CD4-positive, alpha-beta T cell treated with Interleukin-4 for 1 hour (primary cell): ENCODE data around the gene FAM3C.

Source experiments
- DNase-seq, 2 donors: peaks; one replicate each; pipeline ENCODE4 v3.0.0-alpha.2; 2020 to 2022

The FAM3C gene

GRCh38 chr7:121410829-121411596 lies 14.9 kb upstream of the FAM3C start:
- no peak for DNase-seq

DNA sequence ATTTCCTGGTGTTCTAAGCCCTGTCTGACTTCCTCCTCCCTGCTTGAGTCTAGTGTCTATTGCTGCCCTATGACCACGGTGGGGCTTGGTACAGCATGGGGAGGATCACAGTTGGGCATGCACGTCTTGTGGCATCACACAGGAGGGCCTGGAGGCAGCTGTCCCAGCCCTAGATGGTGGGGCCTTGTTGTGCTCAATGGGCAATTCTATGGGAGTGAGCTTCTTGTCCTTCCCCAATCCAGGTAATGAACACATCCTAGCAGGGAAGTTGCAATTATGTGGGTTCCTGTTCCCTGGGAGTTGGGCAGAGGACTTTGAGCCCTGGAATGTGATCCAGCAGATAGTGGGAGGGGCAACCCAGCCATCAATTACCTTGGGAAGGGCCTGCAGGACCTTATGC lies 10.8 kb upstream of the FAM3C start:
- DNase-seq: no peak

DNA sequence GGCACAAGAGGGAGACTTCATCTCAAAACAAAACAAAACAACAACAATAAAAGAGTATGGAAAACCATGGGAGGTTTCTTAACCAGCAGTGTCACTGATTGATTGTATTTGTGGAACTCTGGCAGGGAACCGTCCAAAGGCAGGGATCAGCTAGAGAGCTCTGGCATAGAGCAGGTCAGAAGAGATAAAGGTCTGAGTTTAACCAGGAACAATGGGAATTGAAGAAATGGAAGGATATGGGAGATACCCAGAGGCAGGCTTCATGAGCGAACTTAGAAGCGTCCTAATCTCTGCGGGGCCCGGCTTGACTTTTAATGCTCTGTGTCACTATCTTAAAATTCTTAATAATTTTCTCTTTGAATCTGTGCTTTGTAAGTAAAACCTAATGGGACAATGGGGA lies 10.4 kb upstream of the FAM3C start:
- DNase-seq: no peak

GRCh38 chr7:121404348-121404747 lies 8.2 kb upstream of the FAM3C start:
- DNase-seq: no peak

DNA sequence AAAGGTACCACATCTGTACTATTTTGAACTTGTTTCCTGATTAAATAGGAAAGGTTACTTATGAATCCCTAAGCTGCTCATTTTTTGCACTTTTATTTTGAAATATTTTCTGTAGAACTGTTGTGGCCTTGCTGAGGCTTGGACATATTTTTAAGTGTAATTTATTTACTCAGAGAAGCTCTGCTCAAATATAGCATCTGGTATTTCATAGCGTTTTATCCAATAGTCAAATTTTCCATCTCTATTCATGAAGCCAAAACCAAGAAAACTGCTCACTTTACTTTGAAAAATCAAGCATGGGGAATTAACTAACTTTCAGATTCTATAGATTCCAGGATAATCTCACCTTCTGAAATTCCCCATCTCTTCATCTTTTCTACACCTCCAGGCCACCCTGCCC lies 6.6 kb upstream of the FAM3C start:
- DNase-seq: no peak

- no peak for DNase-seq
These were observed 5.8 kb upstream of the FAM3C start for GRCh38 chr7:121401896-121402295.

- DNase-seq: no peak
These were observed 2.1 kb upstream of the FAM3C start for GRCh38 chr7:121398246-121398645.

DNA sequence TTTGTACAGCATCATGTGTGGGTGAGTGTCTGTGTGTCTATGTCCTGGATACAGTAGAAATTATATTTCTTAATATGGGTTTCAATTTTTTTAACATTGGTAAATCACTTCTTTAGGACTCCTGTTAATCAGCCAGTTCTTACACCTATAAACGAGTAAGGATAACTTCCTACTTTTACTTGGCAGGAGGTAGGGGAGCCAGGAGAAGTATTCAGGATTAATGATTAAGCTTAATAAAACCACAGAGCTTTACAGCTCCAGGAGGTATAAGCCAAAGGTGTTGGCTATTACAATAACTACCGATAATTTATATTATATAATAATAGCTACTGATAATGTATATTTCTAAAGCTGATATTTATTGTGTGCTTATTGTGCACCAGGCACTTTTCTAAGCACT lies 1.7 kb upstream of the FAM3C start:
- DNase-seq: no peak

DNA sequence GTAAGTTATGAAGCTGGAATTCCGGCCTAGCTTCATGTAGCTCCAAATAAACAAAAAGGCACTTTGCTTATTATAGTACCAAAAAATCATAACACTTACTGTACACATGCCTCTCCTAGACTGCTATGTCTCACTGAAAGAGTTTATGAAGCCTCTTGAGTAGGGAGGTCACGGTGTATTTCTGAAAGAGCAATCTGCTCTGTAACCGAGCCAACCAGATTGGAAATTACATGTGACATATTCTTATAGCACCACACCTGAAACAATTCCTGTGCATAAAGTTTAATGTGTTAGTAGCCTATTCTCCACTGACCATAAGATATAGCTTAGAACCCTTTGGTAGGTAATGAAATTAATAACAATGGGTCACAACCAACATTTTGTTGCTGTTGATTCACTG lies 1.3 kb upstream of the FAM3C start:
- DNase-seq: no peak

DNA sequence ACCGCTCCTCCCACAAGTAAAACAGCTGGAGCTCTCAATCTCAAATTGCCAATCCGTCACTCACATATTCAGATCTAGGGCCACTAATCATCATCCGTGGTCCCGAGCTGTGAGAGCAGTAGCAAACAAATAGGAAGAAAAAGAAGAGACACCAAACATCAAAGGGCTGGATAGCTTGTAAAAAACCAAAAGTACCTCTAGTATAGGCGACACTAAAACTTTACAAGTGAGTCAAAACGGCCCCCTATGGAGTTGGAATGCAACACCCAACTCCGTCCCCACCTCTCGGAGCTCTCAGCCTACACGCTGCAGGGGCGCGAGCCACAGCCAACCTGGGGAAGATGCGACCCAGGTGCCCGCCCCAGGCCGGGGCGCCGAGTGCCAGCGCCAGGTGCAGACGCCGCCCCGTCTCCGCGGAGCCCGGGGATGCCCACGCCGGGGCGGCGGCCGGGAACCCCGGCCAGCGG lies 581 bp downstream of the FAM3C start:
- peak; percentile 56 to 62 for DNase-seq

DNA sequence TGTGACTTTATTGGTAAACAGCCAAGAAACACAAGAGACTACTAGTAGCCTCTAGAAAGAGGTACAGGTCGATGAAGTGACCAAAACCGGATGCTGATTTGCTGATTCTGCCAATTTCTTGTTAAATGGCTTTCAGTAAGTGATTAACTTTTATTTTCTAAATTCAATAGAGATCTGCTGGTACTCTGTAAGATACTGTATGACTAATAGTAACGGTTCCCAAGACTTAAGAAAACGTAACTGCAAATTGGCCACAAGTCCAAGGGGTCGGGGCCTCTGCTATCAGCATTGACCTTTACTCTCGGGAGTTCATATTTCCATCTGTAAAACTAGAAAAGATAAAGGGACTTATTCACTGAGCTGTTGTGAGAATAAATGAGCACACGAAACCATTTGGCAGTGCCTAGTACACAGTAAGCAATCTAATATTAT lies 1.4 kb downstream of the FAM3C start:
- DNase-seq: no peak

- DNase-seq: no peak
These were observed 3.1 kb downstream of the FAM3C start for GRCh38 chr7:121393005-121393366.

- no peak for DNase-seq
These were observed 3.7 kb downstream of the FAM3C start for GRCh38 chr7:121392277-121393004.

- no peak for DNase-seq
These were observed 4.4 kb downstream of the FAM3C start for GRCh38 chr7:121391686-121392085.

DNA sequence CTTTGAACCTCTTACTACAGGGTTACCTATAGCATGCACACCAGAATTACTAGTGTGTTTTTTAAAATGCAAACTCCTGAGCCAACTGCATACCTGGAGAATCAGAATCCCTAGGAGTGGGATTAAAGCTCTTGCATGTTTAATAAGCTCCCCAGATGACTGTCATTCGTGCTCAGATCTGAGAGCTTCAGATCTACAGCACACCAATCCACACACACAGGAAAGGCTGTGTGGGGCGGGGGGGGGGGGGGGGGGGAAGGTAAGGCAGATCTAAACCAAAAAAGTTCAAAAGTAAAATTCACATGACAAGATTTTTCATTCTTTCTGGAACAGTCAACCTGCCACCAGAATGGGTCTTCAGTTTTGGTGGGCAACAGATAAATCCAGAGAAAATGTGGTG lies 5.5 kb downstream of the FAM3C start:
- no peak for DNase-seq

- DNase-seq: no peak
These were observed 6.0 kb downstream of the FAM3C start for GRCh38 chr7:121390109-121390508.

DNA sequence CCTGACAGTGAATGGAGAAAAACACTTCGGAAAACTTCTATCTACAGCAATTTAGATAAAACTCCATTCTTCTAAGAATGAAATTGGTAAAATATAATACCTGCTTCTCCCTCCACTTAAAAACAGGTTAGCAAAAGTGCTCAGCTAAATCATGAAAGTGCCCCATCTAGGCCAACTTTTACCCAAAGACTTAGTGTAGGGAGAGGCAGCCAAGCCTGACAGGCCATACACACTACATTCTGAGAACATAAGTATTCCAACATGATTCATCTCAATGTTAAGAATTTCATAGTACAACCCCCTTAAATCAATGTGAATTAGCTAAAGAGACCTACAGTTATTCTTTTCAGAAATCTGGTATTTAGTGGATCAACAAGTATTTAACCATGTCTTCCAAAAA lies 7.2 kb downstream of the FAM3C start:
- DNase-seq: no peak

- DNase-seq: peak; percentile 40 to 48
These were observed 10.3 kb downstream of the FAM3C start for GRCh38 chr7:121385800-121386179.

DNA sequence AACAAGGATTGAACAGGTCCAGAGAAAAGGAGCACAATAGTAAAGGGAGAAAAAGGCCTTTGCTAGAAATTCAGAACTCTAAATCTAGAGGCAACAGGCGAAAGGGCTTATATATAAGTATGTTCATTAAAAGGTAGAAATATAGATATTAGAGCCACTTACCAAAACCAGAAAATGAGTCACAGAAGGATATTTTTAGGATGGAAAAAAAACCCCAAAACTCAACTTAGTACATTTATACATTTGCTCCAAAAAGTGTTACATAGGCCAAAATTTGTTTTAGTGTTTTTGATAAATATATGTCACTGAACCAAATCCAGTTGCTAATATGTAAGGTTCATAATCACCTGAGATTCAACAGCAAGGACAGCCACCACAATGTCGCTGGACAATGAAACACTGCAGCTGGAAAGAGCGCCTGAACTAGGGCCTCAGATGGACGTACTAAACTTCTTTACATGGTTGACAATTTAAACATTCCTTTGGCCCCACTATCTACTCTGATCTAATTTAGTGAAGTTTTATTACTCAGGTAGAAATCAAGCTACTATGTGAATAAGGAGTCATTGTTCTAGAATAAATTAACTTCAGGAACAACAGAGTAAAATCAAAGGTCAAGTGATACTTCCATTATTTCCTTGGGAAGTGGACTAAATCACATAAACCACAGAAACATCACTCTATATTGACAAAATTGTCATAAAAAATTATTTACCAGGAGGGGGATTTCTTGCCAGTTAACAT lies 10.9 kb downstream of the FAM3C start:
- DNase-seq: no peak

GRCh38 chr7:121384265-121384664 lies 11.8 kb downstream of the FAM3C start:
- DNase-seq: no peak

DNA sequence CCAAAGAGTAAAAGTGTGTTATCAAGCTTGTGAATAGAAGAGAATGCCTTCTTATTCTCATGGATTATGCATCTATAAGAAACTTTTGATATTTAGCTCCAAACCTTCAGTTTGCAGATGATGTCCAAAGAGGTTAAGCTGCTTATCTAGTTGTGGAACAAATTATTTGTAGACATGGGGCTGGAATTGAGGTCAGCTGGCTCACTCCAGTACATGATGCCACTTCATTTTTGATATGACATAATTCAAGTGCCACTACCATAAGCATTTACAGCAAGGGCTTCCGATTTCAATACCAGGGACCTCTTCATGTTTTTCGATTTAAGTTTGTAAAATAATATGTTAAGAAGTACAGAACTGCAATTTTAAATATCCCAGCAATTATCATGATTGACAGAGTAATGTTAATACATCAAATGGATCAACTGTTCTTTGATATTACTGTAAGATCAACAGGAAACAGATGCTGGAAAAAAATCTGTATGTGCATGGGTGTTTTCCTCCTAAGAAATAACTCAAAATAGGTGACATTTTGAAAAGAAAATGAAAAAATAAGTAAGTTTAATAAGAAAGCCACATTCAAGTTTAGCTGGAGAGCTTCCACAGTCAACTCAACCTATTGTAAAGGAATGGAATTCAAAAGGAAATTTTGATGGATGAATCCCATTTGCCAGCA lies 12.7 kb downstream of the FAM3C start:
- DNase-seq: no peak

GRCh38 chr7:121382473-121382872 lies 13.6 kb downstream of the FAM3C start:
- DNase-seq: no peak

DNA sequence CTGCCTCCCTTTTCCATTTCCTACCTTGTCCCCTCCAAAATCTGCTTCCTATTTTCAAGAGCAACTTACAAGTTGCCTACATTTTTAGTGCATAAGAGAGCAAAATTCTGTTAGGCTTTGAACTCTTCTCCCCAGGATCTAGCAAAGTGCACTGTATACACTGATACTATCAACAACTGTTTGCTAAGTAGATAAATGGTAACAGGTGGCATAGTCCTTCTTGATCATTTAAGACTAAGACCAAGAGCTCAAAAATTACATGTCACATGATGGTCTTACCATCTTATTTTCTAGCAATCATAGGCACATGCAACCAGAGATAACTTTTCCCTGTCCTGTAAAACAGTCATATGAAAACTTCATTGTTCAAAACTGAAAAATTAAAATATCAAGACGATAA lies 16.2 kb downstream of the FAM3C start:
- no peak for DNase-seq
